ENCODE data around the gene SLC45A1. TPM values are rescaled to one million over a fixed set of nuclear protein-coding genes. Genes with fewer than 3 reads are reported as not detected.

Gene SLC45A1
- total and polyA plus RNA-seq, 9 of the 15 experiments (the other 6 are each of a cell fraction or from before 2014, with no cell fraction given): not detected

DNA sequence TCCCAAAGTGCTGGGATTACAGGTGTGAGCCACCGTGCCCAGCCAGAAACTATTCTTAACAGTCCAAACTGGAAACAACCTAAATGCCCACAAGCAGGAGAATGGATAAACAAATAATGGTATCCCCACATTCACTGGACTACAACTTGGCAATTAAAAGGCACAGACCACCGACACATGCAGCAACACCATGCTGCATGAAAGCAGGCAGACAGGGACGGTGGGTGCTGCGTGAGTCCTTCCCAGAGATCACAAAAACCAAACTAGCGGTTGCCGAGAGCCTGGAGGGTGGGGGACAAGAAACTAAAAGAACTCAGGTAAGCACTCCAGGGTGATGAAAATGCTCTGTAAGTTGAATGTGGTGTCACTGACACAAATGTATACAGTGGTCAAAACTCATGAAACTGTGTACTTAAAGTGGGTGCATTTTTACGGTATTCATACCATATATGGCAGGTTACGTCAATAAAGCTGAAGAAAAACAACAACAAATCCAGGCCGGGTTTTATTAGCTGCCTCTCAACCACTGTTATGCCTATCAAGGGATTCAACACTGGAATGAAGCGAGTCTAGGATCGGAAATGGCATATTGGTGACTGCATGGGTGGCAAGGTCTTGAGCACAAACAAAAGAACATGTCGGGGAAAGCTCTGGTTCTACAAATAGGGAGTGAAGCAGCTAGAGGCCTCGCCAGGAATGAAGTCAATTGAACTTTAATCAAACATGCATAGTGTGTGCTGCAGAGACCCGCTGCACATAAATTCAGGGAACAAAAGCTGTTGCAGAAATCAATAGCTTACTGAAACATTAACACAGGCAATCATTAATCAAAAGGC lies 52.4 kb downstream of the SLC45A1 start:
- BruUV-seq (replicated peaks): no TSS peak
- Histone ChIP-seq H3K4me3 (no peak overlapping the region), H3K4me1 (replicated peaks in 1 of 2; ENCODE audit: control insufficient read depth in 2 of 2, insufficient read depth in 2 of 2, low read length in 2 of 2) (peaks cover 0 to 3% of the 10 kb centered on the region in 2 experiments; a peak in 1 of 5 replicates), H3K9me3 (replicated peaks; ENCODE audit: control insufficient read depth, insufficient read depth, low read depth, low read length) (no peaks in the 10 kb centered on the region), H2AFZ (ENCODE audit: low read depth, low read length) (no peak overlapping the region), H3K9me1 (ENCODE audit: control insufficient read depth, insufficient read depth, low read length) (no peaks in the 10 kb centered on the region), H3K9ac (ENCODE audit: insufficient read depth in 1 of 2, low read depth in 2 of 2, low read length in 2 of 2) (no peak overlapping the region), H4K20me1 (replicated peaks; ENCODE audit: control insufficient read depth, insufficient read depth, low read length) (peaks cover 4% of the 10 kb centered on the region; the same call in 1 of the 2 replicates), H3K79me2 (ENCODE audit: control insufficient read depth, insufficient read depth, low read length) (no peaks in the 10 kb centered on the region; the same call in 2 of the 3 replicates), H3K36me3 (ENCODE audit: control insufficient read depth, insufficient read depth, low read length) (peaks cover 19% of the 10 kb centered on the region), H3K27me3 (ENCODE audit: control insufficient read depth in 2 of 2, insufficient read depth in 2 of 2, low read length in 2 of 2) (no peaks in the 10 kb centered on the region), H3K4me2 (ENCODE audit: insufficient read depth, low read length) (no peak overlapping the region), H3K27ac (ENCODE audit: extremely low read depth, low read depth, low read length) (no peak overlapping the region)
- TF ChIP-seq SRF (CRISPR knock-in tag; IDR thresholded peaks at IDR 0.05) (peak in 1 of 2 experiments; percentile 72; a peak in 1 of 4 replicates), NR2C1 (IDR thresholded peaks at IDR 0.05) (no peak), NR2C1 (tag; IDR thresholded peaks at IDR 0.05) (no peak), MAFF (IDR thresholded peaks at IDR 0.05; ENCODE audit: low read length) (no peak)
- WGBS (ENCODE audit: insufficient coverage, low coverage, missing lambda C conversion rate): 84% methylated on average over 14 of the region's 14 CpGs
- ATAC-seq: no peak
- in situ Hi-C loops (cut with MboI): no loop called here
- DNase-seq (ENCODE audit: extremely low read depth in 1 of 4, low spot score in 3 of 4): no peak
- CTCF ChIA-PET (ENCODE audit: low intra/inter-chr PET ratio): no interaction called here
- intact Hi-C loops (cut with micrococcal nuclease): loop anchor here (10.0 kb wide), 2 partner anchors 75 to 355 kb away; no protein-coding TSS in a partner anchor
- FAIRE-seq: peak; percentile 65
- POLR2A ChIA-PET: interaction anchor here (0.7 to 1.1 kb wide), 2 partner anchors 15 to 337 kb away, joined by 3 read pairs; no protein-coding TSS in a partner anchor

GRCh38 chr1:8370905-8371315 lies 53.0 kb downstream of the SLC45A1 start:
- POLR2A ChIA-PET: interaction anchor here (0.7 to 1.1 kb wide), 3 partner anchors 13 to 336 kb away, joined by 3 read pairs; no protein-coding TSS in a partner anchor
- Histone ChIP-seq H3K27me3 (ENCODE audit: control insufficient read depth in 2 of 2, insufficient read depth in 2 of 2, low read length in 2 of 2) (no peaks in the 10 kb centered on the region), H3K9ac (ENCODE audit: insufficient read depth in 1 of 2, low read depth in 2 of 2, low read length in 2 of 2) (no peak overlapping the region), H3K4me3 (no peak overlapping the region), H3K79me2 (ENCODE audit: control insufficient read depth, insufficient read depth, low read length) (no peaks in the 10 kb centered on the region; the same call in 2 of the 3 replicates), H2AFZ (ENCODE audit: low read depth, low read length) (no peak overlapping the region), H3K9me3 (replicated peaks; ENCODE audit: control insufficient read depth, insufficient read depth, low read depth, low read length) (no peaks in the 10 kb centered on the region), H3K4me2 (ENCODE audit: insufficient read depth, low read length) (no peak overlapping the region), H3K36me3 (ENCODE audit: control insufficient read depth, insufficient read depth, low read length) (peaks cover 13% of the 10 kb centered on the region), H3K27ac (ENCODE audit: extremely low read depth, low read depth, low read length) (no peak overlapping the region), H4K20me1 (replicated peaks; ENCODE audit: control insufficient read depth, insufficient read depth, low read length) (peaks cover 4% of the 10 kb centered on the region; the same call in 1 of the 2 replicates), H3K9me1 (ENCODE audit: control insufficient read depth, insufficient read depth, low read length) (no peaks in the 10 kb centered on the region), H3K4me1 (replicated peaks in 1 of 2; ENCODE audit: control insufficient read depth in 2 of 2, insufficient read depth in 2 of 2, low read length in 2 of 2) (no peaks in the 10 kb centered on the region)
- WGBS (ENCODE audit: insufficient coverage, low coverage, missing lambda C conversion rate): 73% methylated on average over 5 of the region's 5 CpGs
- BruUV-seq (replicated peaks): no TSS peak
- ATAC-seq (no peak), DNase-seq (ENCODE audit: extremely low read depth in 1 of 4, low spot score in 3 of 4) (no peak), FAIRE-seq (no peak)
- CTCF ChIA-PET (ENCODE audit: low intra/inter-chr PET ratio): no interaction called here
- intact Hi-C loops (cut with micrococcal nuclease): loop anchor here (10.0 kb wide), 2 partner anchors 74 to 354 kb away; no protein-coding TSS in a partner anchor
- in situ Hi-C loops (cut with MboI): no loop called here
- TF ChIP-seq TCF3 (CRISPR knock-in tag; IDR thresholded peaks at IDR 0.05) (no peak), NCOA6 (IDR thresholded peaks at IDR 0.05) (no peak), SREBF2 (CRISPR knock-in tag; IDR thresholded peaks at IDR 0.05) (no peak), ELF4 (CRISPR knock-in tag; IDR thresholded peaks at IDR 0.05) (no peak), BRCA1 (IDR thresholded peaks at IDR 0.05) (no peak), BRCA1 (CRISPR knock-in tag; IDR thresholded peaks at IDR 0.05) (no peak), COPS2 (conservative IDR thresholded peaks at IDR 0.05) (no peak)
- TF ChIP-seq, protein P1, sequence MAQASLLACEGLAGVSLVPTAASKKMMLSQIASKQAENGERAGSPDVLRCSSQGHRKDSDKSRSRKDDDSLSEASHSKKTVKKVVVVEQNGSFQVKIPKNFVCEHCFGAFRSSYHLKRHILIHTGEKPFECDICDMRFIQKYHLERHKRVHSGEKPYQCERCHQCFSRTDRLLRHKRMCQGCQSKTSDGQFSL (CRISPR knock-in tag; IDR thresholded peaks at IDR 0.05): no peak
- TF ChIP-seq, protein P1 (tag; IDR thresholded peaks at IDR 0.05): no peak
- TF ChIP-seq, protein P2, sequence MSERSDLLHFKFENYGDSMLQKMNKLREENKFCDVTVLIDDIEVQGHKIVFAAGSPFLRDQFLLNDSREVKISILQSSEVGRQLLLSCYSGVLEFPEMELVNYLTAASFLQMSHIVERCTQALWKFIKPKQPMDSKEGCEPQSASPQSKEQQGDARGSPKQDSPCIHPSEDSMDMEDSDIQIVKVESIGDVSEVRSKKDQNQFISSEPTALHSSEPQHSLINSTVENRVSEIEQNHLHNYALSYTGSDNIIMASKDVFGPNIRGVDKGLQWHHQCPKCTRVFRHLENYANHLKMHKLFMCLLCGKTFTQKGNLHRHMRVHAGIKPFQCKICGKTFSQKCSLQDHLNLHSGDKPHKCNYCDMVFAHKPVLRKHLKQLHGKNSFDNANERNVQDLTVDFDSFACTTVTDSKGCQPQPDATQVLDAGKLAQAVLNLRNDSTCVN (CRISPR knock-in tag; IDR thresholded peaks at IDR 0.05): no peak

Data from K562 (cell line).